ENCODE measurements around the gene RARA.
"Not testable (repeated sequence)": the region's sequence is repeated elsewhere in the genome, so short reads cannot be mapped to it uniquely, and the experiment has no call there.

- TF ChIP-seq, protein P1, sequence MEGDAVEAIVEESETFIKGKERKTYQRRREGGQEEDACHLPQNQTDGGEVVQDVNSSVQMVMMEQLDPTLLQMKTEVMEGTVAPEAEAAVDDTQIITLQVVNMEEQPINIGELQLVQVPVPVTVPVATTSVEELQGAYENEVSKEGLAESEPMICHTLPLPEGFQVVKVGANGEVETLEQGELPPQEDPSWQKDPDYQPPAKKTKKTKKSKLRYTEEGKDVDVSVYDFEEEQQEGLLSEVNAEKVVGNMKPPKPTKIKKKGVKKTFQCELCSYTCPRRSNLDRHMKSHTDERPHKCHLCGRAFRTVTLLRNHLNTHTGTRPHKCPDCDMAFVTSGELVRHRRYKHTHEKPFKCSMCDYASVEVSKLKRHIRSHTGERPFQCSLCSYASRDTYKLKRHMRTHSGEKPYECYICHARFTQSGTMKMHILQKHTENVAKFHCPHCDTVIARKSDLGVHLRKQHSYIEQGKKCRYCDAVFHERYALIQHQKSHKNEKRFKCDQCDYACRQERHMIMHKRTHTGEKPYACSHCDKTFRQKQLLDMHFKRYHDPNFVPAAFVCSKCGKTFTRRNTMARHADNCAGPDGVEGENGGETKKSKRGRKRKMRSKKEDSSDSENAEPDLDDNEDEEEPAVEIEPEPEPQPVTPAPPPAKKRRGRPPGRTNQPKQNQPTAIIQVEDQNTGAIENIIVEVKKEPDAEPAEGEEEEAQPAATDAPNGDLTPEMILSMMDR (IDR thresholded peaks at IDR 0.05): not testable (repeated sequence)
- TF ChIP-seq POLR2A, EP300, POLR2AphosphoS5 (IDR thresholded peaks at IDR 0.05): not testable (repeated sequence)
These were observed 66.8 kb downstream of the RARA start for GRCh38 chr17:40375786-40376185.

Data from upper lobe of left lung (tissue), 4 donors.